Fibroblast of peridontal ligament (primary cell): ENCODE results near the gene SCMH1.
"Not testable (repeated sequence)": the region's sequence is repeated elsewhere in the genome, so short reads cannot be mapped to it uniquely, and the experiment has no call there.

Experiments used
- DNase-seq: peaks from one replicate; pipeline ENCODE4 v3.0.0-alpha.2; 2010; ENCODE audit errors: extremely low read depth

Gene SCMH1

DNA sequence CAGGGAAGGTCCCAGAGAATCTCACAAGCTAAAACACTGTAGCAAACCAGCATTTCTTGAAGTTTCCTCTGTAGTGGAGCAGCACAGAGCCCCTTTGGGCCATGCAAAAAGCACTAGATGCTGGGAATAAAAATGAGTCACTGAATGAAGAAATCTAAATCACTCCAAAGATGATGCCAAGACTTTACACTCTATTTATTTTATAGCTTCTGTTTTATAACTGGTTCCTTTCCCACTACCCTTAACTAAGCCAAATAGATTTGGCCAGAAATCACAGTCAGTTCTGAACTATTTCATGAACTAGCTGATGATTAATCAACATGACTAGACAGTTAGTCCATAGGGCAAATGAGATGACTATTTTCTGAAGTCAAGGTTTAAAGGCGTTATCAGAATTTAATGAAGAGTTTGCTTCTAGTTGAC, 89.5 kb downstream of the SCMH1 start:
- peak; percentile 97 for DNase-seq

DNA sequence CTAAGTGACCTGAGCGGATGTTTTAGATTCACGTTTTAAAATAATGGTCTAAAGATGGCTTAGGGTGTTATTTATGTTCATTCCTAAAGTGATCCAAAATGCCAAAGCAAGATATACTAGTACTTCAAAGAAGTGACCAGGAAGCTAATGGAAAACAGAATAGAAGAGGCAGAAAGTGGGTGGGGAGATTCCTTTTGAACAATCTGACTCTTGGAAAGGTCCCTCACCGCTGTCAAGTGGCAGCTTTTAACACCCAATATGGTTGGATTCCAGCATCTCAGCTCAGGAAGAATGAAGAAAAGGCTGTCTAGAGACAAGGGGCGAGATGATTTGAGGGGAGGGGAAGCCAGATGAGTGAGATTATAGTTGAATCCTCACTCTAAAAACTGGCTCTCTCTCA, 90.3 kb downstream of the SCMH1 start:
- DNase-seq, result peak; percentile 11

DNA sequence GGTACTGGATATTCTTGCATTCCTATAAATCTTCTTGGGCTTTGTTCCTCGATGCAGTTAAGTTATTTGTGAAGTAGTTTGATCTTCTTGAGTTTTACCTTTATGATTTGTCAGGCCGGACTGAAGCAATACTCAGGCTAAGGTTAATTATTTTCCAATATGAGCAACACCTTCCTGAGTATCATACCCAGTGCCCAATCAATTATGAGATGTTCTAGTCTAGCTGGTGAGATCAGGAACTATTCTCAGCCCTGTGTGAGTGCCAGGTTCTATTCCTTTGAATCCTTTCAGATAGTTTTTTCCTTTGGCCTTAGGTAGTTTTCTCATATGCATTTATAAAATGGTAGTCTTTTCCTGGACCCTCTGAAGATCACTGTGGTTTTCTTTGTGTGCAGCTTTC, 92.5 kb downstream of the SCMH1 start:
- no peak for DNase-seq

DNA sequence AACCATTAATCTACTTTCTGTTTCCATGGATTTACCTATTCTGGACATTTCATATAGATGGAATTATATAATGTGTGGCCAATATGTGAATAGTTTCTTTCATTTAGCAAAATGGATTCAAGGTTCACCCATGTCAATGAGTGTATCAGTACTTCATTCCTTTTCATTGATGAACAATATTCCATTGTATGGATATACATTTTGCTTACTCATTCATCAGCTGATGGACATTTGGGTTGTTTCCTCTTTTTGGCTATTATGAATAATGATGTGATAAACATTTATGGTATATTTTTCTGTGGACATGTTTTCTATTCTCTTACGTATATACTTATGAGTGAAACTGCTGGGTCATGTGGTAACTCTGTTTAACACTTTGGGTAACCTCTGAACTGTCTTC, 97.8 kb downstream of the SCMH1 start:
- no peak for DNase-seq

DNA sequence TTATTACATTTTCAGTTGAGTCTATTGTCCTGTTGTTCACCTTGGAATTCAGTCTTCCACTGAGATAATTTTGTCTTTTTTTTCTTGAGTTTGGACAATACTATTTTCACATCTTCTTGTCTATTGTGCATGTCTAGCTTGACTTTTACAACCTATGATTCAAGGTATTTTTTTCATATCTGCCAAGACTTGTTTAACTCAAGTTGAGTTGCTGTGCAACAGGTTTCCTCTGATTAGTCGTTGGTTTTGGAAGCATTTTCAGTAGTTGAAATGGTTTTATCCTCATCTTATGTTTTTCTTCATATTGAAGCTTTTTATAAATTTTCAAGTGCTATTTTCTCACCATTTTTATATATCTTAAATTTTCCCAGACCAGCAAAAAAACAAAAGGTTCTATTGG, 103.6 kb downstream of the SCMH1 start:
- DNase-seq, result no peak

DNA sequence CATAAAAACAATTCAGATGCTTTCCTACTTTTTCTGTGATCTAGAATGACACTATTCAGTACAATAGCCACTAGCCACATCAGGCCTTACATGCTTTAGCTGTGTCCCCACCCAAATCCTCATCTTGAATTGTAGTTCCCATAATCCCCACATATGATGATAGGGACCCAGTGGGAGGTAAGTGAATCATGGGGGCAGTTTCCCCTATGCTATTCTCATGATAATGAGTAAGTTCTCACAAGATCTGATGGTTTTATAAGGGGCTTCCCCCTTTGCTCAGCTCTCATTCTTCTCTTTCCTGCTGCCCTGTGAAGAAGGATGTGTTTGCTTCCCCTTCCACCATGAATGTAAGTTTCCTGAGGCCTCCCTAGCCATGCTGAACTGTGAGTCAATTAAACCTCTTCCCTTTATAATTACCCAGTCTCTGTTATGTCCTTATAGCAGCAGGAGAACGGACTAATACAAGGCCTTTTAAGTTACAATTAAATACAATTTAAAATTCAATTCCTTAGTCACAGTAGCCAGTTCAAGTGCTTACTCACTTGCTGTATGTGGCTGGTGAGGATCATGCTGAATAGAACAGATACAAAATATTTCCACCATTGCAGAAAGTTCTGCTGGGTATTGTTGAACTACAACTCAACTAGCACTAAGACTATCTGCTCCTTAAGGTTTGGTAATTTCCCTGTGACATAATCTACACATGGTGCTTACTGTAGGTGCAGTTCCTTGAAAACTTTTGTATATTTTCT, 106.7 kb downstream of the SCMH1 start:
- no peak for DNase-seq

DNA sequence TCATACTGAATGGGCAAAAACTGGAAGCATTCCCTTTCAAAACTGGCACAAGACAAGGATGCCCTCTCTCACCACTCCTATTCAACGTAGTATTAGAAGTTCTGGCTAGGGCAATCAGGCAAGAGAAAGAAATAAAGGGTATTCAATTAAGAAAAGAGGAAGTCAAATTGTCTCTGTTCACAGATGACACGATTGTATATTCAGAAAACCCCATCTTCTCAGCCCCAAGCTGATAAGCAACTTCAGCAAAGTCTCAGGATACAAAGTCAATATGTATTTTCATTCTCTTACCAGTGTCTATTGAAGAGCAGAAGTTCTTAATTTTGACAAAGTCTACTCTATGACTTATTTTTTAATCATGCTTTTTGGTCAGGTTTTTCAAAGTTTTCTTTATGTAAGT, 107.8 kb downstream of the SCMH1 start:
- DNase-seq, result not testable (repeated sequence)

DNA sequence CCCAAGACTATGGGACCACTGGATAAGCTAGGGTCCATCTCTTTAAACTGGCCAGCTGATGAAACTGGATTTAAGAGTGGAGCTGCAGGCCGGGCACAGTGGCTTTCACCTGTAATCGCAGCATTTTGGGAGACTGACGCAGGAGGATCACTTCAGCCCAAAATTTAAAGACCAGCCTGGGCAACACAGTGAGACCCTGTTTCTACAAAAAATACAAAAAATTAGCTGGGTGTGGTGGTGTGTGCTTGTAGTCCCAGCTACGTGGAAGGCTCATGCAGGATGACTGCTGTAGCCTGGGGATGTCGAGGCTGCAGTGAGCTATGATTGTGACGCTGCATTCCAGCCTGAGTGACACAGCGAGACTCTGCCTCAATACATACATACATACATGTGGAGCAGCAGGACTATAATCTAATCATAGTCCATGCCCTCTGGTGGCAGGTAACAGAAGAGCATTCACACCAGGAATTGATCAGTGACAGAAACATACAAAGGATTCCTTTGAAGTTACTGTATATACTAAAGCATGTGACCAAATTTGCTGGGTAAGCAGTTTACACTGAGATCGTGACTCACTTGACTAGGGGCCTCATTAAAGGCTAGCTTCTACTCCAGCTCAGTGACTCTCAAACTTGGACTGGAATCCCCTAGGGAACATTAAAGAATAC, 119.1 kb downstream of the SCMH1 start:
- DNase-seq, result peak; percentile 95

DNA sequence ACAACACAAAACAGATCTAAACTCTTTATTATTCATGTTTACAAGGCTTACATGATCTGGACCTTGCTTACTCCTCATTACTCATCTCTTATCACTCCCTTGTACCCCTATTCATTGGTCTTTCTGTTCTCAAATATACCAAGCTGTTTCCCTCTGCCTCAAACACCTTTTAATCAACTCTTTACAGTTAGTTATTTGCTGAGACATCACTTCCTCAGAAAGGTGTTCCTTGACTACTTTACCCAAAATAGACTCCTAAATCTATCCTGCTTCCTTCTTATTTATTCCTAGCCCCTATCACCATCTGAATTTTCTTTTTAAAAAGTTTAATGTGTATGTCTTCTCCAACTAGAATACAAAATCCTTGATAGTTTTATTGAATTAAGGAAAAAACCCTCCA, 120.0 kb downstream of the SCMH1 start:
- DNase-seq, result no peak

DNA sequence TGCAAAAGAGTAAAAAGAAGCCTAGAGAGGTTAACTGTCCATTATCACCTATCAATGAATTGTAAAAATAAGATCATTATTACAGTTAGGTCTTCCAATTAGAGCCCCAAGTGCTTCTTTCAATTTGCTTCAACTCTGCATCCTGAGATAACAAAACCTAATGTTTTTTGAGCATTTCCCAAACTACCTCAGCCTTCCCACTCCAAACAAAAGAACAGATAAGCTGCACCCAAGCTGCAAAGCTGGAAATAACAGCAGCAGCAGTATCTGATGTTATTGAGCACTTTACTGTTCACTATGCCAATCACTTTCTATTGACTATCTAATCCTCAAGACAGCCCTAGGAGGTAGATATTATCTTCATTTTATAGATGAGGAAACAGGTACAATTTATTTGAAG, 123.5 kb downstream of the SCMH1 start:
- no peak for DNase-seq

DNA sequence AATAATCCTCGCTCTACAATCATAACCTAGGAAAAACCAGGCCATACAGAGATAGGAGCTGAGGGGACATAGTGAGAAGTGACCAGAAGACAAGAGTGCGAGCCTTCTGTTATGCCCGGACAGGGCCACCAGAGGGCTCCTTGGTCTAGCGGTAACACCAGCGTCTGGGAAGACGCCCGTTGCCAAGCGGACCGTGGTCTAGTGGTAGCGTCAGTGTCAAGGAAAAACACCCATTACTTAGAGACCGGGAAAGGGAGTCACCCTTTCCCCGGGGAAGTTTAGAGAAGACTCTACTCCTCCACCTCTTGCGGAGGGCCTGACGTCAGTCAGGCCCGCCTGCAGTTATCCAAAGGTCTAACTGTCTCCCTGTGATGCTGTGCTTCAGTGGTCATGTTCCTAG, 124.9 kb downstream of the SCMH1 start:
- not testable (repeated sequence) for DNase-seq

DNA sequence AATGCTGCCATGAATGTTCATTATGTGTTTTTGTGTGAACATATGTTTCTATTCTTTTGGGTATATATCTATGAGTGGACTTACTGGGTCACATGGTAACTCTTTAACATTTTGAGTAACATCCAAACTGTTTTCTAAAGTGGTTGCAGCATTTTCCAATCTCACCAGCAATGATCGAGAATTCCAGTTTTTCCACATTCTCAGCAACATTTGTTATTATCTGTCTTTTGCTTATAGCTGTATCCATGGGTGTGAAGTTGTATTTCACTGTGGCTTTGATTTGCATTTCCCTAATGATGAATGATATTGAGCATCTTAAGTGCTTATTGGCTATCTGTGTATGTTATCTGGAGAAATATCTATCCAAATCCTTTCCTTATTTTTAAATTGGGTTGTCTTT, 131.4 kb downstream of the SCMH1 start:
- no peak for DNase-seq

DNA sequence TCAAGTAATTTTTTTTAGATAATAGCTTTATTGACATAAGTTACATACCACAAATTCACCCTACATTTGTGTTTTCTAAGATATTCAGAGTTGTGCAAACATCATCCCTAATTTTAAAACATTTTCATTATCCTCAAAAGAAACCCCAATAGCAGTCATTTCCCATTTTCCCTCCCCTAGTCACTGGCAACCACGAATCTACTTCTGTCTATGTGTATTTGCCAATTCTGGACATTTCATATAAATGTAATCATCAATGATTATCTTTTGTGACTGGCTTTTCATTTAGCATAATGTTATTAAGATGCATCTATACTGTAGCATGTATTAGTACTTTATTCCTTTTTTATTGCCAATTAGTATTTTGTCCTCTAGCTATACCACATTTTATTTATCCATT, 131.8 kb downstream of the SCMH1 start:
- no peak for DNase-seq

DNA sequence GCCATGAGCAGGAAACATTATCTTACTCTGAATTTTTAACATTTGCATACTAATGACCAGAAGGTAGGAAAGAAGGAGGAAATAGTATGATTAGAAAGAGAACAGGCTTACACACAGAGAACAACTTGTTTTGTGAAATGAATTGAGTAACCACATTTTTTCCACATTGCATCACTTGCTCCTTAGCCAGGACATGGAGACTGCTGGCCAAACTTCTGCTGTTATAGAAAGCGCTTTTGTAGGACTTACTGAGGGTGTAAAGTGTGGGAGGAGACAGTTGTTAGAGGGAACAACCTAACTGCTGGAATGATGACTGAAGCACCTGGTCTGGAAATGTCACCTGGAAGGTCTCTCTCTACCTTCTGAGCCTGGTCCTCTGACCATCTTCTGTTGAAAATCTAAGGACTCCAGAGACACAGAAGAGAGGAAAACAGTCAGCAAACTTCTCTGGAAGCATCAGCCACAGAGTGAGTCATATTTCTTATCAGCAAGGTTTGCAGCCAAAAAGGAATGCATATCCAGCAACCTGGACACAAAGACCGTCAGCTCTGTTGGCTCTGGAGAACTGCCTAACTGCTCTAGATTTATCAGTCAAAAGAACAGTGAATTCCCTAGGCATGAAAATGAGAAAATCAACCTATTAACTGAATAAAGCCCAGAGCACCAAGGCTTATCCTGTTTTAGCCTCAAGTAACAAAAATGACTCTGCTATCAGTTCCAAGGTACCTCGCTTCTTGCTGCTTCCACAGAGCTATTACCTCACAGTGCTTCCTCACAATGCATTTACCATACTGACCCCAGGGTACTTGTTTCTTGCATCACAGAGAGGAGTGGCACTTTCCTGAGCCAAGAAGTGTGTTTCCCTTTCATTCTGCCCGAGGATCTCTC, 132.6 kb downstream of the SCMH1 start:
- peak; percentile 96 for DNase-seq

DNA sequence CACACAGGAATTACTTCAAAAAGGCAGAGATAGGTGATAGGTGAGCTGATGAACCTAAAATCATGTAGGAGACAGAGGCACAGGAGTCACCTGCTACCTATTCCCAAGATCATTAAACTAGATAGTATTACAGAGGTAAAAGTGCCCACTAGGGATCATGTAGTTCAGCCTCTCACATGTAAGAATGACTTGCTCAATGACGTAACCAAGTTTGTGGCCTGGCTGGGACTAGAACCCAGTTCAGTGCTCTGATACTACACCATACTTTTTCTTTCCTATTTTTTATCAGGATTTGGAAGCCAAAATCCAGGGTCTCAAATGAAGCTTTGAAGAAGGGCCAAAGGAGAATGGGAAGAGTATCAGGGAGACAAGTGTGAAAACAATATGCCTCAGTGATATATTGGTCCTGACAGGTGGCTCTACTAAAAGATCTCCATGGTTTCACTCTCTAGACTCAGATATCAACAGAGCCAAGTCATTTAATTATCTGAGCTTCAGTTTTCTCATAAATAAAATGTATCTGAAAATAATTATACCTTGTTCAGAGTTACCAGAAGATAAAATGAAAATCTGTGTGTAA, 133.3 kb downstream of the SCMH1 start:
- DNase-seq, result no peak

DNA sequence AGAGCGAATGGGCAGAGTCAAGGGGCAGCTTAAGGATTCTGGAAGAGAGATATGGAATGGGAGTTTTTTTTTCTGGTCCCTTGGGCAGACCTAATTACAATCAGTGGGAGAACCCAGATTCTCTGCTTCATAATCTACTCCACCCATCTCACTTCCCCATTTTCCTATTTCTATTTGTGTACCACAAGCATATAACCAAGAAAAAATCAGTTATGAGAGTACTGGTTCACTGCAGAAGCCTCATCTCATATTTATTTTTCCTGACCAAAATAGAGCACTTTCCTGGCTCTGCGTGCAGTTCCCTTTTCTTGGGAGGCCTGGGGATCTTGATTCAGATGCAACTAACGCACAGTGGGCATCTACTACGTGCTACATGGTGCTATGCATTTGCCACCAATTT, 138.3 kb downstream of the SCMH1 start:
- peak; percentile 52 for DNase-seq

DNA sequence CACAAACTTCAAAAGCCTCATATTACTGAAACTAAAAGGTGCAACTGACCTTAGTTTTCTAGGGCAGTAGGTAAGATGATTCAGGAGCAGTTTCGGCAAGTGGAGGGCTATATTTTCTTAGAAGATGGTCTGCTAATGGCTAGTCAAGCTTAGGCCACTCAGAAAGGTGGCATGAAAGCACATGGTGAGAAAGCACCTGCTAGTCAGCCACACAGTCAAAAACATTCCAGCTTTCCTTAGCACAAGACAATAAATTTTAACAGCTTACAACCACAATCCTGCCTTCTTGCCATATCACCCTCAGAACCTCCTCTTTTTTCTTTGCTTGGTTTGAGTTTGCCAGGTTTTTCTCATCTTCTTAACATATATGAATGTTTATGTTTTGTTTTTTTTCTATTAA, 139.5 kb downstream of the SCMH1 start:
- no peak for DNase-seq

DNA sequence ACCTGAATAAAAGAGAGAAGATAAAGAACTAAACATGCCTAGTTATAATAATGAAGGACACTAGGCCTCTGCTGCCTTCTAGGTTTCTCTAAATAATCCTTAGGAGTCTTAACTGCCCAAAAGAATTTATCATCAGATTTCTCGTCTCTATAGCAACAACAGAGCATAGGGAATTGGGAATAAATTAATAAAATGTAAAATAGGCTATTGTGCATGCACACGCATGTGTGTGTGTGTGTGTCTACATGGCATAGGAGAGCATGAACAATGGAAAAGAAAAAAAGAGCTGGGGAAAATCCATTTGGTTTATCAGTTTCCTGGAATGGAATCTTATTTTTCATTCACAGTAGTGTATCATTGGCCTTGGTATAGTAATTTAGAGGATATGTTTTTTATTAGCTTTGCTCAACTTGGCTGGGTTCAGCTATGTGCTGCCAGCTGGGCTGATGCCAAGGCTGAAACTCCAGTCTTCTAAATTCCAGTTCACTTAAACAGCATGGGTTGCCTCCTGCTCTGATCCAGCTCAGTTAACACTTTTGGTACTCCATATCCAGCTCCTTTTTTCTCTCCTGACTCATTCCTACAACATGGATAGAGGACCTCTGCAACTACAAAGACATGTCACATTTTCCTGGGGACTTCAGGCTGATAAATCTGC, 140.0 kb downstream of the SCMH1 start:
- DNase-seq, result peak; percentile 100

DNA sequence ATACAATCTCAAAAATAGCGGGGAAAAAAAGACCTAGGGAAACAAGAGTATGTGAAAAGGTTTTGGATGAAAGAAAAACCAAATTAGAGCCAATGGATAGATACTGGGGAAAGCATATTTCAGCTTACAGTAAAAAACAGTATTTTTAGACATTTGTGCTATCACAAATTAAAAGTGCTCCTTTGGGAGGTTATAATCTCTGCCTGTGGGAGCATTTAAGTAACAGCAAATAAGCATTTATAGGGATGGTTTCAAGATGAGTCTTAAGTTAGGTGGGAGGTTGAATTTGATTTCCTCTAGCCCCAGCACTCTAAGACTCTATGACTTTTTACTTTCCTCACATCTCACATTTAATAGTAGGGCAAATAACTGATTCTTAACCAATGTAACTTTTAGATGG, 141.0 kb downstream of the SCMH1 start:
- DNase-seq, result no peak

DNA sequence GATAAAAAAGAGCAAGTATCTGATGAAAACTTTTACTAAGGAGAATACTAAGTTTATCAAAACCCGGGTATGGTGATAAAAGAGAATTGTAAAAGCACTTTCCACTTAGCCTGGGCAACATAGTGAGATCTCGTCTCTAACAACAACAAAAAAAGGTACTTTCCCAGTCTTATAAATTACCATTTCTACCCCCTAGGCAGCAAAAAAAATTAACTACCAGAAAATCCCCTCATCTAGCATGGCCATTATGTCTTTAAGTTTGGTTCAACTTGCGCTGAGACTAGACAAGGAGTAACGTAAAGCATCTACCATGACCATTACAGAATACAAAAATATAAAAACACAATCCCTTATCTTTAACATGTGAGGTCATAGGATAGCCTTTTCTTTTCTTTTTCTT, 141.9 kb downstream of the SCMH1 start:
- no peak for DNase-seq

DNA sequence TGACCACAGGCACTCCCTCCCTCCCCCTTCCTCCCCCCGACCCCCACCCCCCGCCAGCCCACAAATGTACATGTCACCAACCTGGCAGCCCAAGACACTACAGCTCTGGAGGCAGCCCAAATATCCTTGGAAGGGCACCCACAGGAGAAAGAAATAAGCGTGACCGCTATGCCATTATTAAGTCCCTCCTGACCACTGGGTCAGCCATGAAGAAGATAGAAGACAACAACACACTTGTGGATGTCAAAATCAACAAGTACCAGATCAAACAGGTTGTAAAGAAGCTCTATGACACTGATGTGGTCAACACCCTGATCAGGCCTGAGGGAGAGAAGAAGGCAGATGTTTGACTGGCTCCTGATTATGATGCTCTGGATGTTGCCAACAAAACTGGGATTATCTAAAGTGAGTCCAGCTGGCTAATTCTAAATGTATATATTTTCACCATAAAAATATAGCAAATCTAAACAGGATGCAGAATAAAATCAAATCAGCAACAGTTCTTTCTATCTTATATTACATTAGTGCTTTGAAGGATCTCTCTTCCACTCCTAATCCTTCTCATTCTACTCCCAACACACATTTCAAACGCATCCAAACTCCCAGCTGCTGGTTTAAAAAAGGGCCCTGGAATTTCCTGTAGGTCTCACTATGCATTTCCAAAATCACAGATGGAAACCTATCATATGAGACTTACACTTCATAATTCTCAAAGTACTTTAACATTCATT, 143.2 kb downstream of the SCMH1 start:
- no peak for DNase-seq
